Left renal cortex interstitium (tissue), 4 donors: ENCODE measurements around the gene ELAC2. TPM values are rescaled to one million over a fixed set of nuclear protein-coding genes. Genes with fewer than 3 reads are reported as not detected.

Source experiments
- DNase-seq, 4 donors: peaks; one replicate each; pipeline ENCODE4 v3.0.0-alpha.2; 2013; ENCODE audit warnings: low read depth in 4 of 4, low spot score in 2 of 4, missing footprints in 1 of 4
- polyA plus RNA-seq, 4 donors: library from polyadenylated mRNA; unstranded; fragments of 120-200 nt; gene quantifications; one replicate each; pipeline ENCODE4 v1.2.1, GENCODE V29; 2013; ENCODE audit not compliant: insufficient read length in 4 of 4

The ELAC2 gene
- polyA plus RNA-seq, result 10 to 100 TPM; 62.3 to 83.6 (median 69.9) TPM

DNA sequence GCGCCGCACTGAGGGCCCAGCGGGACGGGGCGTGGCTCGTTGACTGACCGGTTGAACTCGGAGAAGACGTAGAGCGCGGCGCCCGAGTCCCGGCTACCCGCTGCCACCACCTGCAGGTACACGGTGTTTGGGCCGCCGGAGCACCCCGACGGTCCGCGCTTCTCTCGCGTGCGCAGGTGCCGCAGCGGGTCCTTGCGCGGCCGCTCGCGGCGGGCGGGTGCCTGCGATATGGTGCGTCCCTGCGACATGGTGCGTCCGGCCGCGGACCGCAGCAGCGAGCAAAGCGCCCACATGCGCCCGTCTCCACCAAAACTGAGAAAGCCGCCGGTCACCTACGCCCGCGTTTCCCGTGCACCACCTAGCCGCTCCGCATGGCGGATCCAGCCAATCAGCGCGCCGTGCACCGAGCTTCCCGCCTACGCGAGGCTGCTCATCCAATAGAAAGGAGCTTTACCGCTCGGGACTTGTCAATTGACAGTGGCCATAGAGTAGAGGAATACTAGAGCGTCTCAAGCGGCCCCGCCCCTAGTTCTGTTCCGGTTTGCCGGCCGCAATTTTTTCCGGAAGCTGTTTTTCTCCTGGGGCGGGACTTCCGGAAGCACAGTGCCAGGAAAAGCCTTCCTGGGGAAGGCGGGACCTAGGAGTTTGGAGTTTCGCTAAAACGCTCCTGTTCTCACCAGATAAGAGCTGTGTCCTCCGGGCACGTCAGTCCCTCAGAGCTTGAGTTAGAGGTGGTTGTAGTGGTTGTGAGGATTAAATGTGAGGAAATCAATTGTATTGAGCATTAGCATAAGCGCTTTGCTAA is at the start of gene ELAC2:
TSS of gene ELAC2 (minus strand) at position 373 of the 805 bp plus-strand sequence. CDS start at position 293, 80 bp downstream.
- peak; percentile 97 to 99 (median 98) for DNase-seq

- DNase-seq, result no peak
Observed at GRCh38 chr17:13065032-13065431, 47.2 kb upstream of the ELAC2 start.

DNA sequence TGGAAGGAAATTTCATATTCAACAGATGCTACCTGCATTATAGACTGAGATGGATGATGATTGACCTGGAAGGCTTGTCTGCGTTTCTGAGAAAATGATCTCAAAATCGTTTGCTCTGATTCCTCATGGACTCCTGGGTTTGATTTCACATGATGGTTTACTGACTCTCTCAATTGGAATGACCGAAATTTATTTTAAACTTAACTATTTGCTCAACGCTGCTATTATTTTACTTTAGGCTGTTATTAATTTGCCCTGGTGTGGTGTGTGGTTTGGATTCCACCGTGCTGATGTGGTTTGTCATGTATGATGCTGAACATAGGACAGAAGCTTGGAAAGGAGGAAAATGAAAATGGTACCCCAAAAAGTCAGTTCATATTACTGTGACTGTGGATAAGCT is 37.3 kb upstream of the ELAC2 start:
- no peak for DNase-seq

DNA sequence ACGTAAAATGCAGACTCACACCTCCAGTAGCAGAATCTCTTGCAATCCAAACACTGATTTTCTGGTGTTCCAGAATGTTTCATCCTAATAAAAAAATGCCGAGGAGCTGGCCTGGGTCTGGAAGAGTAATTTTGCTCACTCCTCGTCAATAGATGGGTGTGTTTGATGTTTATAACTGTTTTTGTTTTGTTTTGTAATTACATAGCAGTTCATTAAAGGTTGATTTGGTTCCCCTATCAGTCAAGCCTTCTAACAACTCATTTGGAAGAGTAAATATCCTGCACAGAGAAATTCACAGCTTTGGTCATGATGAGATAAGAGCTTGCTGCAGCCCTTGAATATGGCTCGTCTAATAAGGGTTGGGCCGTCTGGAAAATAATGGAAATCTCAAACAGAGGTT is 36.8 kb upstream of the ELAC2 start:
- no peak for DNase-seq

GRCh38 chr17:13051915-13052314 is 34.1 kb upstream of the ELAC2 start:
- no peak for DNase-seq

DNA sequence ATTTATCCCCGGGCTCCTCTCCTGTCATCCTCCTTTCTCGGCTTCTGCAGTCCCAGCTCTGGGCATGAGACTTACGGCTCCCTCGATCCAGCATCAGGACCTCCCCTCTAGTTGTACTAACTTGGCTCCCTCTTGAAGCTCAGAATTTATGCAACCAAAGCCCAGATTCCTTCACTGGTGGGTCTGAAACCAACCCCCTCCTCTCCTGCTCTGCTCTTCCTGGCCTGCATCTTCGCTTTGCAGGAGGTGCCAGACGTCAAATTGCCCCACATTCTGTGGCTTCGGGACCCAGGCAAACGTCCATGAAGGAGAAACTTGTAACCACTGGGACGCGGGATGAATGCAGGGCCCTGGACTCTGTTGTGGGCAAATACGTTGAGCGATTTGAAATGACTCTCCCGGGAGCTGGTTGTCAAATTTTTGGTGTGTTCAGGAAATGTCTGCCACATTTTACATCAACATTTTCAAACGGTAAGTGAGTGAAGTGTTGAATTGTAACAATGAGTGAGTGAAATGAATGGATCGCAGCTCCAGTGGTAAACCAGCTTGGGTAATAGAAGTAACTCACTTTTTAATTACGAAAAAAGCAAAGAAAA is 29.3 kb upstream of the ELAC2 start:
- no peak for DNase-seq

- no peak for DNase-seq
Observed at GRCh38 chr17:13046361-13046760, 28.5 kb upstream of the ELAC2 start.

DNA sequence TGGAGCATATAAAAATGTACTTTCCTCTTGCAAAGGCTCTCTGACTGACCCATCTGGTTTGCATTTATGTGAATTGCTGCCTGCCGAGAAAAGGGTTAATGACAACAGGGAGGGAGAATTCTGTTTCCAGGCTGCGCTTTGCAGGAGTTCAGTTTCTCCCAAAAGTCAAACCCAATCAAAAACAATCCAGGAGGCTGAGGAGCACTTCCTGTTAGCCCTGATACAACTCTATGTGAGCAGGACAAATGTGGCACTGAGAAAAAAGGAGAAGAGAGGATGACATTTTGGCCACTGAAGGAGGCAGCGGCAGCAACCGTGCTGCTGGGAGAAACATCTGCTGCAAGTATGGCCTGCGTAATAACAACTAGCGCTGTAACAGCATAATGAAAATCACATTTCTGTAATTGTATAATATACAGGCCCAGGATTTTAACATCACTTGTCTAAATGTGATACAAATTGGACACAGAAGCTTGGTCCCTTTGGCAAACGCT is 26.8 kb upstream of the ELAC2 start:
- no peak for DNase-seq

DNA sequence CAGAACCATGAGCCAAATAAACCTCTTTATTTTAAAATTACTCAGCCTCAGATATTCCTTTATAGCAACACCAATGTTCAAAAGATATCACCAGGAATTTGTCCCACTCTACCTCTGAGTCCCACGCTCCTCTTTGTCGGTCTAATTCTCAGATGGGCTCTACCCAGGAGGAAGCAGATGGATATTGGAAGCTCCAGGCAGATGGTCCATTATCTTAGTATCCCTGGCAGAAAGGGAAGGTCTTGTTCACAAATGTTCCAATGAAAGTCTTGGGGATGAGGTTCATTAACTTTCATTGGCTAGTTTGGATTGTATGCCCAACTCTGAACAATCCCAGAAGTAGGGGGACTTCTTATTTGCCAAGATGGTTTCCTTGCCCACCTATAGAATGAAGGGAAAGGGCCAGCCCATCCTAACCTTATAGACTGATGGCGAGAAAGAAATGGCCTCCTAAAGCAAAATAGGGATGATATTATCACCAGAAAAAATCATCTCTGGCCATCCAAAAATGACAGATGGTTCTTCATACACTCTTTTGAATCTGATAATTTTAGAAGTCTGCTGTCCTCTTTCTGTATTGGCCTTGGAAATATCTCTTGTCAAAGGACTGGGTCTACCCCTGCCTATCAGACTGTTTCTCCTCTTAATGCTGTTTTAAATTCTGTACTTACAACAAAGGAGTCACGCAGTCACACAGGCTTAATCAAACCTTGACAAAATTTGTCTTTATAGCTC is 21.3 kb upstream of the ELAC2 start:
- DNase-seq, result no peak

DNA sequence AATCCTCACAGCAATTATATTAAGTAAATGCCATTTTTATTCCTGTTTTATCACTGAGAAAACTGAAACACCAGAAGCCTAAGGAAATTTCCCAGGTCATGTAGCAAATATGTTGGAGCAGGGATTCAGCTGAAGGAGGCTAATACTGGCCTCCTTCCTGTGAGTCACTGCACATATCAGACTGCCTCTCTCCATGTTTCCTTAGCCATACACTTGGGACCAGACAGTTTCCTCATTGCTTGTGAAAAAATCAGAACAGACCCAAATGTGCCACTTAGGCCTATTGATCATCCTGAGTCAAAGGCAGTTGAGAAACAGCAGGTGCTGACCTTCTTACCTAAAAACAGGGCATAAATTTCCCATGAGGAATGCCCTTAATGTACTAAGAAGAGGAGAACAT is 18.9 kb upstream of the ELAC2 start:
- no peak for DNase-seq

DNA sequence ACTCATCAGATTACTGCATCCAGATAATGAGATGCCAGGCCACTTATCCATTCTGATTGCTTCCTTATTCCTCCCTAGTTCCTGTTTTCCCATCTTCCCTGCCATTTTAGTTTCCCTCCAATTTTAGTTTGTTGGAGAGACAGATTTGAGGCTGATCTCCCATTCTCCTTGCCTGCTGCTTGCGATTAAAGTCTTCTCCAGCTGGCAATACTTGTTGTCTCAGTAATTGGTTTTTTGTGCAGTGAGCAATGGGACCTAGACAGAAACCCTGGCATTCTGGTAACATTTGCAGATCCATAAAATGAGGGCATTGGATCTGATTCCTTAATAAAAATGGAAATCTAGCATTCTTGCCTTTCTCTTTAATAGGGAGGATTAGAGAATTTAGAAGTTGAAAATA is 17.6 kb upstream of the ELAC2 start:
- DNase-seq, result no peak

DNA sequence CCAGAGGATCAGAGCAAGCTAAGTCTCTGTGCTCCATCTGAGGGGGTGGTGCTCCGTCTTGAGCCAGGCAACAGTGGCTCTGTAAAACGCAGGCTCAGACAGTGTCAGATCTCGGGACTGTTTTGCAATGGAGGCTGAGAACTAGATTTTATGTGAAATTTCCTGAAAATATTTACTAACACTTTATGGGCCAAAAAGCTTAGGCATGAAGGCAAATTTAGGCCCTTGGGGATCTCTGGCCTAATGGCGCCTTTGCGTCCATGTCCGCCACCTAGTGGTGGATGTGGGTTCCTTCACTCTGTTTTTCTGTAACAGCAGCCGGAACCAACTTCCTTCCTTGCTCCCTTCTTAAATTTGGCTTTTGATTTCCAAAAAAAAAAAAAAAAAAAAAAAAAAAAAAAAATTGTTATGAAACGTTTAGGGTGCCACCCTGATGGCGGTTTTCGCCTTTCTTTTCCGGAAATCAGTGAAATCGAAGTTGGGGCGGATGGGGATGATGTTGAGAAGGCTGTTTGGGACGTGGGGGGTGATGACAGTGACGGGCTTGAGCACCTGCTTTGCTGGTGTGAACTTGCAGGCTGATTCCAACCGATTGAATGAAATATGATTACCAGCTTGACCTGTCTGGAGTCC is 14.0 kb upstream of the ELAC2 start:
- no peak for DNase-seq

DNA sequence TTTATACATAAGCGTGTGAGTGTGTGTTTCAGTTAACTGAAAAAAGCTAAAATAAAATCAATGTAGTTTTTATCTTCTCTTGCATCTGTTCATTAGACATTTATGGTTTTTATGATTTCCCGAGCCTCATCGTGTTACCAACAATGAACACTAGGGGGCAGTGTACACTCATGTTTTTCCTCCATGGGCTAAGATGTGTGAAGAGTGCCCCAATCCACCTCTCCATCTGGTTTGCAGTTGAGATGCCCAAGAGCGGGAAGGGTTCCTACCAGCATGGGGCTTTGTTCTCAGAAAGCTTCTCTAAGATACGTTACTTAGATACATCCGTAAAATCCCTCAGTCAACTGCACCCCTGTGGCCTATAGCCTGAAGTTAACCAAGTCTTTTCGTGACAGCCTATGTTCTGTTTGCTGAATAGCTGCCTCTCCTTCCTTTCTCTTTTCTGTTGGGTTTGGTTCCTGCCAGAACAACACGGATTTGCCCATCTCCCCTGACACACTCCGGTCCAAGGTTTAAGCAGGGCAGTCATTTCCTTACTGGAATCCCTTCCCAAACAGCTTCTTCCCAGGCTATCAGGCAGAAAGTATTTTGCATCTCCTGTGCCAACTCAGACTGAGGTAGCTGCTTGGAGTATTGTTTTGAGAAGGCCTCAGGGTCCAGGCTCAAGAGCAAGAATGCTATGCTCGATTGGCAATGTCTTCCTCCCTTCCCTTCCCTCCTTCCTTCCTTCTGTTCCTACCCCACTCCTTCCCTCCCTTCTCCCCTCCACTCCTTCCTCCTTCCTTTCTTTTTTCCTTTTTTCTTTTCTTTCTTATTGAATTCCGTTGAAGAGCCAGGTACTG is 12.9 kb upstream of the ELAC2 start:
- DNase-seq, result no peak

DNA sequence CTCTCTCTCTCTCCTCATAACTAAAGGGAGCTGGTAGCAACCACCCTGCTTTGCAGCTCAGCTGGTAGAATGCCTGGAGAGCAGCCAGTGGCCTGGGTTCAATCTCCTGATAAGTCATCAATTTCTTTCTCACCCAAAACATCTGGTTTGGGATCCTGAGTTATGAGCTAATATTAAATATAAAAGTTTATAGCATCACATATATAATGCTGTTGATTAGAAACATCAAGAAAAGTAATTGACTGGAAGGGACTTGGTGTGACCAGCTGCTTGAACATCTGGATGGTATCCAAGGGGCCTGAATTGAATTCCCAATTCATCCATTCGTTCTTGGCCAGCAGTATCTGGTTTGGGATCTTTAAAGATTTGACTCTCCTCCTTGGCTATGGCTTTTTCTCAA is 12.2 kb upstream of the ELAC2 start:
- DNase-seq, result no peak

GRCh38 chr17:13029340-13029739 is 11.5 kb upstream of the ELAC2 start:
- no peak for DNase-seq

DNA sequence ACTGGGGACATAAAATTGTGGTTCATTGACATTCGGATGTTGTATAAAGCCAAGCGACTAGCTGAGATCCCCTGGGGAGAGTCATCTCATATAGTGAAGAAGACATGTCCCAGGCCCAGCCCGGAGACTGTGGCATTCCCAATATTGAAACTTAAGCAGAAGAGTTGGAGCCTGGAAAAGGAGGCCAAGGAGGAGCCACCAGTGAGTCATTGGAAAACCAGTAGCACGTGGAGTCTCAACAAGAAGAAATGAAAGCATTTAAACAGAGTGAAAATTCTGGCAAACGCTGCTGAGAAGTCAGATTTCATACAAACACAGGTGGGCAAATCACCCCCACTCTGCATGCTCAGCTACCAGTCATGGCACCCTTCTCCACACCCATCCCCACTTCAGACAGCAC is 9.4 kb upstream of the ELAC2 start:
- no peak for DNase-seq

DNA sequence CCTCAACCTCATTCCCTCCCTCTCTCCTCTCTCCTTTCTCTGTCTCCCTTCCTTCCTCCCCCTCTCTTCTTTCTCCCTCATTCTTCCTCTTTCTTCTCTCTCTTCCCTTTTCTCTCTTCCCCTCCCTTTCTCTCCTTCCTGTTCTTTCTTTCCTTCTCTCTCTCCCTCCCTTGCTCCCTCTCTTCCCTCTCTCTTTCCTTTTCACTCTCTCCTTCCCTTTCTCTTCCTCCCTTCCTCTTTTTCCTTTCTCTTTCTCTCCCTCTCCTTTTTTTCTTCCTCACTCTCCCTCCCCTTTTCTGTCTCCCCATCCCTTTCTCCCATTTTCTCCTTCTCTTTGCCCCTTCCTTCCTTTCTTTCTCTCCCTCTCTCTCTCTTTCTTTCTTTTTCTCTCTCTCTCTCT is 7.9 kb upstream of the ELAC2 start:
- no peak for DNase-seq

DNA sequence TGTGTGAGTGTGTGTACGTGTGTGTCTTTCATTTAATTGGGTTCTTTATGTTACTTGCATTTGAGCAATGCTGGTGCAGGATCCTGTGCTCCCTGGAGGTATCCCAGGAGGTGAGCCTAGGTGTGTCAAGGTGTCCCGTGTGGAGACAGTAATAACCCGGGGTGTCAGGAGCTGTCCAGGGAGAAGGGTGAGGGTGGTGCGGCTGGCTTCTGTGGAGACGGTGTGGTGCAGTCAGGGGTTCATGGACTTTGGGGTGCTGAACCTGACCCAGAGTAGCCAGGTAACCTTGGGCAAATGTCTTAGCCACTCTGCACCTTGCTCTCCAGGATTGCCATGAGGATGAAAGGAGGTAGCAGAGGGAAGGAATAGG is 7.4 kb upstream of the ELAC2 start:
- DNase-seq, result no peak

DNA sequence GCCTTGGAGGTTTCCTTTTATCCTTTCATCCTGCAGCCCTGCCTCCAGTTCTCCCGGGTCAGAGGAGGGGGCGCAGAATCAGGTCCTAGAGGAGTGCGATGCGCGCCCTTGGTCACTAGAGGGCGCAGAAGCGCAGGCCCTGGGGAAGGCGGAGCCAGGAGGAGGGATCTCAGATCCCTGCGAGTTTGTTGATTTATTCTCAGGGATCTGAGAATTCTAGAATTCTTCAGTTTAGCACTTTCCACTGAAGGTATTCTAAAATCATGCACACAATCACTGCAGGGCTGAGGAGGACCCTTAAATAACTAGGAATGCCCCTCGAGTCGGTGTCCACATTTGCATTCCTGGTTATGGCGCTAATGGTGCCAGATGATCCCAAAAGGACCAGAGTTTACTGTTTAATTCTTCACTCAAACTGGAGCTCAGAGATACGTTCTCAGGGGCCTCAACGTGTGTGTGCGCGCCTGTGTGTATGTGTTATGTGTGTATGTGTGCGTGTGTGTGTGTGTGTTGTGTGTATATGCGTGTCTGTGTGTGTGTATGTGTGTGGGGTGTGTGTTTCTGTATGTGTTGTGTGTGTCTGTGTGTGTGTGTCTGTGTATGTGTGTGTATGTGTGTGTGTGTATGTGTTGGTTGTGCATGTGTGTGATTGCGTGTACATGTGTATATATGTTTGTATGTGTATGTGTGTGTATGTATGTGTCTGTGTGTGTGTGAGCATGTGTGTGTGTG is 6.9 kb upstream of the ELAC2 start:
- DNase-seq, result peak in 3 of 4 donors; percentile 39 to 56 (median 44)
